ENCODE data around the gene BID.

- TF ChIP-seq, protein P1, sequence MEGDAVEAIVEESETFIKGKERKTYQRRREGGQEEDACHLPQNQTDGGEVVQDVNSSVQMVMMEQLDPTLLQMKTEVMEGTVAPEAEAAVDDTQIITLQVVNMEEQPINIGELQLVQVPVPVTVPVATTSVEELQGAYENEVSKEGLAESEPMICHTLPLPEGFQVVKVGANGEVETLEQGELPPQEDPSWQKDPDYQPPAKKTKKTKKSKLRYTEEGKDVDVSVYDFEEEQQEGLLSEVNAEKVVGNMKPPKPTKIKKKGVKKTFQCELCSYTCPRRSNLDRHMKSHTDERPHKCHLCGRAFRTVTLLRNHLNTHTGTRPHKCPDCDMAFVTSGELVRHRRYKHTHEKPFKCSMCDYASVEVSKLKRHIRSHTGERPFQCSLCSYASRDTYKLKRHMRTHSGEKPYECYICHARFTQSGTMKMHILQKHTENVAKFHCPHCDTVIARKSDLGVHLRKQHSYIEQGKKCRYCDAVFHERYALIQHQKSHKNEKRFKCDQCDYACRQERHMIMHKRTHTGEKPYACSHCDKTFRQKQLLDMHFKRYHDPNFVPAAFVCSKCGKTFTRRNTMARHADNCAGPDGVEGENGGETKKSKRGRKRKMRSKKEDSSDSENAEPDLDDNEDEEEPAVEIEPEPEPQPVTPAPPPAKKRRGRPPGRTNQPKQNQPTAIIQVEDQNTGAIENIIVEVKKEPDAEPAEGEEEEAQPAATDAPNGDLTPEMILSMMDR (conservative IDR thresholded peaks at IDR 0.05) = no peak
- no peak for TF ChIP-seq EZH2 (IDR thresholded peaks at IDR 0.05; ENCODE audit: low read depth)
Measured at GRCh38 chr22:17774206-17774925, at the start of gene BID.

Data from PC-9 (cell line).